Measurements from ENCODE around the gene FBN2. TPM values are rescaled to one million over a fixed set of nuclear protein-coding genes. Genes with fewer than 3 reads are reported as not detected.

The FBN2 gene
- total and polyA plus RNA-seq, 2 experiments from 2014 or later, result 41.0 to 143 TPM

- Histone ChIP-seq H3K27me3 (no peaks in the 10 kb centered on the region), H3K36me3 (replicated peaks; ENCODE audit: insufficient read depth, low read depth) (no peaks in the 10 kb centered on the region), H3K79me2 (no peaks in the 10 kb centered on the region), H4K20me1 (ENCODE audit: insufficient read depth, poor library complexity, severe bottlenecking) (no peaks in the 10 kb centered on the region), H3K9me3 (ENCODE audit: low read depth) (no peaks in the 10 kb centered on the region), H2AFZ (no peak overlapping the region), H3K27ac (no peak overlapping the region), H3K9me2 (replicated peaks; ENCODE audit: insufficient read depth) (no peaks in the 10 kb centered on the region), H3K4me2 (no peak overlapping the region), H3K4me3 (no peak overlapping the region), H3K4me1 (ENCODE audit: insufficient read depth) (no peaks in the 10 kb centered on the region)
- TF ChIP-seq CTCF (IDR thresholded peaks at IDR 0.05; ENCODE audit: poor library complexity) (no peak), EZH2phosphoT487 (IDR thresholded peaks at IDR 0.05; ENCODE audit: low read depth, severe bottlenecking, unreplicated experiment) (no peak), EZH2 (IDR thresholded peaks at IDR 0.05; ENCODE audit: borderline replicate concordance) (no peak)
- DNase-seq (ENCODE audit: low spot score), result no peak
Observed at GRCh38 chr5:128409166-128409800, 128.8 kb downstream of the FBN2 start.

- no peak overlapping the region for H3K4me3 ChIP-seq
- no peaks in the 10 kb centered on the region for H3K4me1 ChIP-seq (ENCODE audit: insufficient read depth)
- WGBS (ENCODE audit: low lambda C conversion rate, missing lambda C conversion rate), result 96% methylated on average over 5 of the region's 5 CpGs
- DNase-seq (ENCODE audit: low spot score), result no peak
- no peaks in the 10 kb centered on the region for H4K20me1 ChIP-seq (ENCODE audit: insufficient read depth, poor library complexity, severe bottlenecking)
- no peak overlapping the region for H3K4me2 ChIP-seq
- H3K27ac ChIP-seq, result no peak overlapping the region
- H2AFZ ChIP-seq, result no peak overlapping the region
- H3K36me3 ChIP-seq (replicated peaks; ENCODE audit: insufficient read depth, low read depth), result no peaks in the 10 kb centered on the region
- H3K79me2 ChIP-seq, result no peaks in the 10 kb centered on the region
- no peaks in the 10 kb centered on the region for H3K9me3 ChIP-seq (ENCODE audit: low read depth)
- H3K9me2 ChIP-seq (replicated peaks; ENCODE audit: insufficient read depth), result no peaks in the 10 kb centered on the region
- H3K27me3 ChIP-seq, result no peaks in the 10 kb centered on the region
- TF ChIP-seq CTCF (IDR thresholded peaks at IDR 0.05; ENCODE audit: poor library complexity) (no peak), EZH2 (IDR thresholded peaks at IDR 0.05; ENCODE audit: borderline replicate concordance) (no peak), EZH2phosphoT487 (IDR thresholded peaks at IDR 0.05; ENCODE audit: low read depth, severe bottlenecking, unreplicated experiment) (no peak)
Observed at GRCh38 chr5:128408622-128409021, 129.4 kb downstream of the FBN2 start.

GRCh38 chr5:128407944-128408343 is 130.1 kb downstream of the FBN2 start:
- Histone ChIP-seq H3K27me3 (no peaks in the 10 kb centered on the region), H2AFZ (no peak overlapping the region), H3K9me3 (ENCODE audit: low read depth) (no peaks in the 10 kb centered on the region), H3K36me3 (replicated peaks; ENCODE audit: insufficient read depth, low read depth) (no peaks in the 10 kb centered on the region), H3K4me3 (no peak overlapping the region), H3K9me2 (replicated peaks; ENCODE audit: insufficient read depth) (no peaks in the 10 kb centered on the region), H3K4me1 (ENCODE audit: insufficient read depth) (no peaks in the 10 kb centered on the region), H3K79me2 (no peaks in the 10 kb centered on the region), H4K20me1 (ENCODE audit: insufficient read depth, poor library complexity, severe bottlenecking) (no peaks in the 10 kb centered on the region), H3K27ac (no peak overlapping the region), H3K4me2 (no peak overlapping the region)
- 84% methylated on average over 1 of the region's 1 CpG for WGBS (ENCODE audit: low lambda C conversion rate, missing lambda C conversion rate)
- no peak for DNase-seq (ENCODE audit: low spot score)
- TF ChIP-seq EZH2 (IDR thresholded peaks at IDR 0.05; ENCODE audit: borderline replicate concordance) (no peak), EZH2phosphoT487 (IDR thresholded peaks at IDR 0.05; ENCODE audit: low read depth, severe bottlenecking, unreplicated experiment) (no peak), CTCF (IDR thresholded peaks at IDR 0.05; ENCODE audit: poor library complexity) (no peak)
